Liver (tissue), 9 donors: Measurements from ENCODE around the gene C11orf24. TPM values are rescaled to one million over a fixed set of nuclear protein-coding genes. Genes with fewer than 3 reads are reported as not detected.

ENCODE experiments used
- DNase-seq: peaks from one replicate; pipeline ENCODE4 v3.0.0-alpha.2; 2017; ENCODE audit warnings: low spot score
- H3K27ac ChIP-seq, 2 donors: one replicate each; pipeline ENCODE4 v1.7.0; 2013; ENCODE audit warnings: inconsistent platforms in 2 of 2, low read length in 2 of 2, control low read depth in 1 of 2, low read depth in 1 of 2, mild to moderate bottlenecking in 1 of 2
- H3K27me3 ChIP-seq, 4 donors: one replicate each; pipeline versions ENCODE4 v1.6.1 to v1.7.0; 2013; ENCODE audit warnings: low read length in 3 of 4, inconsistent platforms in 1 of 4, mild to moderate bottlenecking in 1 of 4, moderate library complexity in 1 of 4; ENCODE audit not compliant: control insufficient read depth in 4 of 4, insufficient read depth in 4 of 4
- H3K36me3 ChIP-seq, 4 donors: one replicate each; pipeline versions ENCODE4 v1.6.1 to v1.7.0; 2013; ENCODE audit warnings: low read length in 3 of 4, mild to moderate bottlenecking in 3 of 4, low read depth in 1 of 4, moderate library complexity in 1 of 4; ENCODE audit not compliant: control insufficient read depth in 4 of 4, insufficient read depth in 3 of 4
- H3K4me1 ChIP-seq, 4 donors: one replicate each; pipeline versions ENCODE4 v1.6.1 to v1.7.0; 2013; ENCODE audit warnings: low read length in 3 of 4, mild to moderate bottlenecking in 3 of 4, moderate library complexity in 1 of 4; ENCODE audit not compliant: control insufficient read depth in 4 of 4, insufficient read depth in 4 of 4
- H3K4me3 ChIP-seq, 3 donors: one replicate each; pipeline versions ENCODE4 v1.6.1 to v1.7.0; 2013; ENCODE audit warnings: low read length in 3 of 3, control low read depth in 1 of 3, low read depth in 1 of 3, mild to moderate bottlenecking in 1 of 3
- H3K9ac ChIP-seq, 2 donors: one replicate each; pipeline ENCODE4 v1.7.0; 2013; ENCODE audit warnings: low read length in 2 of 2, mild to moderate bottlenecking in 2 of 2, moderate library complexity in 2 of 2, control low read depth in 1 of 2, low read depth in 1 of 2
- H3K9me3 ChIP-seq, 4 donors: one replicate each; pipeline versions ENCODE4 v1.6.1 to v1.7.0; 2013; ENCODE audit warnings: low read length in 3 of 4; ENCODE audit not compliant: control insufficient read depth in 4 of 4
- EGR1 ChIP-seq, 2 donors: IDR thresholded peaks; 2 replicates each; pipeline ENCODE4 v1.6.1; 2016 to 2018; ENCODE audit warnings: antibody characterized with exemption in 2 of 2, low read depth in 2 of 2
- FOXA1 ChIP-seq: IDR thresholded peaks from 2 replicates; pipeline ENCODE4 v1.6.1; 2016; ENCODE audit warnings: antibody characterized with exemption
- FOXA2 ChIP-seq: IDR thresholded peaks from 2 replicates; pipeline ENCODE4 v1.6.1; 2016; ENCODE audit warnings: antibody characterized with exemption
- GABPA ChIP-seq, 2 donors: IDR thresholded peaks in 1 of 2; conservative IDR thresholded peaks in 1 of 2; 2 replicates each; pipeline ENCODE4 v1.6.1; 2016; ENCODE audit warnings: antibody characterized with exemption in 2 of 2, mild to moderate bottlenecking in 1 of 2, moderate library complexity in 1 of 2
- HNF4A ChIP-seq, 2 donors: conservative IDR thresholded peaks; 2 replicates each; pipeline ENCODE4 v1.6.1; 2016; ENCODE audit warnings: antibody characterized with exemption in 2 of 2, mild to moderate bottlenecking in 2 of 2
- HNF4G ChIP-seq: IDR thresholded peaks from 2 replicates; pipeline ENCODE4 v1.6.1; 2016; ENCODE audit warnings: antibody characterized with exemption
- JUND ChIP-seq, 2 donors: IDR thresholded peaks; 2 replicates each; pipeline ENCODE4 v1.6.1; 2016; ENCODE audit warnings: antibody characterized with exemption in 2 of 2
- NR2F2 ChIP-seq: IDR thresholded peaks from 2 replicates; pipeline ENCODE4 v1.6.1; 2016; ENCODE audit warnings: antibody characterized with exemption
- RAD21 ChIP-seq, 2 donors: IDR thresholded peaks; 2 replicates each; pipeline ENCODE4 v1.6.1; 2016; ENCODE audit warnings: antibody characterized with exemption in 2 of 2, mild to moderate bottlenecking in 2 of 2
- RXRA ChIP-seq, 2 donors: IDR thresholded peaks; 2 replicates each; pipeline ENCODE4 v1.6.1; 2017 to 2018; ENCODE audit warnings: antibody characterized with exemption in 2 of 2, mild to moderate bottlenecking in 1 of 2
- SP1 ChIP-seq: IDR thresholded peaks from 2 replicates; pipeline ENCODE4 v1.6.1; 2018; ENCODE audit warnings: antibody characterized with exemption, mild to moderate bottlenecking
- TAF1 ChIP-seq: conservative IDR thresholded peaks from 2 replicates; pipeline ENCODE4 v1.6.1; 2016; ENCODE audit warnings: antibody characterized with exemption, mild to moderate bottlenecking
- YY1 ChIP-seq: IDR thresholded peaks from 2 replicates; pipeline ENCODE4 v1.6.1; 2016; ENCODE audit warnings: antibody characterized with exemption, mild to moderate bottlenecking
- WGBS: extraction: QIAGEN DNeasy Blood & Tissue Kit; methylation state at CpG from one replicate; pipeline ENCODE4 v1.1.7; 2013; 5-methylcytosine and 5-hydroxymethylcytosine counted together
- polyA plus RNA-seq, 2 donors: library from polyadenylated mRNA; stranded (reverse) in 1 of 2; unstranded in 1 of 2; fragments of 200-250 nt in 1 of 2; fragments of >200 nt in 1 of 2; fragmentation: Nextera tagmentation in 1 of 2; extraction: Ambion mirVana in 1 of 2; gene quantifications; one replicate each; pipeline versions ENCODE4 v1.2.1 to v1.2.3, GENCODE V29; 2013 to 2015
- total RNA-seq, 2 donors: library from RNA; depleted of rRNA; stranded (reverse); fragments of >200 nt; gene quantifications; one replicate each; pipeline ENCODE4 v1.2.3, GENCODE V29; 2014
- TF ChIP-seq, protein P1 (sequence below): IDR thresholded peaks from 2 replicates; pipeline ENCODE4 v1.6.1; 2016; ENCODE audit warnings: antibody characterized with exemption
- TF ChIP-seq, protein P2 (sequence below): fragments of 150-350 bp; IDR thresholded peaks from 2 replicates; pipeline ENCODE4 v1.5.1; 2017; ENCODE audit warnings: improper control_type of control experiment, low read depth, low read length; ENCODE audit not compliant: missing input control
- TF ChIP-seq, protein P3 (sequence below): IDR thresholded peaks from 2 replicates; pipeline ENCODE4 v1.6.1; 2016; ENCODE audit warnings: antibody characterized with exemption
- TF ChIP-seq, protein P4 (sequence below): IDR thresholded peaks from 2 replicates; pipeline ENCODE4 v1.6.1; 2016; ENCODE audit warnings: antibody characterized with exemption
- TF ChIP-seq, protein P5 (sequence below): IDR thresholded peaks from 2 replicates; pipeline ENCODE4 v1.6.1; 2016; ENCODE audit warnings: antibody characterized with exemption, mild to moderate bottlenecking
- donor health status: healthy.
- donor health status: healthy.
- donor health status: healthy.
- donor health status: healthy.
- donor health status: healthy.

C11orf24 gene
- total and polyA plus RNA-seq, 4 donors: 7.8 to 50.3 (median 32.0) TPM

DNA sequence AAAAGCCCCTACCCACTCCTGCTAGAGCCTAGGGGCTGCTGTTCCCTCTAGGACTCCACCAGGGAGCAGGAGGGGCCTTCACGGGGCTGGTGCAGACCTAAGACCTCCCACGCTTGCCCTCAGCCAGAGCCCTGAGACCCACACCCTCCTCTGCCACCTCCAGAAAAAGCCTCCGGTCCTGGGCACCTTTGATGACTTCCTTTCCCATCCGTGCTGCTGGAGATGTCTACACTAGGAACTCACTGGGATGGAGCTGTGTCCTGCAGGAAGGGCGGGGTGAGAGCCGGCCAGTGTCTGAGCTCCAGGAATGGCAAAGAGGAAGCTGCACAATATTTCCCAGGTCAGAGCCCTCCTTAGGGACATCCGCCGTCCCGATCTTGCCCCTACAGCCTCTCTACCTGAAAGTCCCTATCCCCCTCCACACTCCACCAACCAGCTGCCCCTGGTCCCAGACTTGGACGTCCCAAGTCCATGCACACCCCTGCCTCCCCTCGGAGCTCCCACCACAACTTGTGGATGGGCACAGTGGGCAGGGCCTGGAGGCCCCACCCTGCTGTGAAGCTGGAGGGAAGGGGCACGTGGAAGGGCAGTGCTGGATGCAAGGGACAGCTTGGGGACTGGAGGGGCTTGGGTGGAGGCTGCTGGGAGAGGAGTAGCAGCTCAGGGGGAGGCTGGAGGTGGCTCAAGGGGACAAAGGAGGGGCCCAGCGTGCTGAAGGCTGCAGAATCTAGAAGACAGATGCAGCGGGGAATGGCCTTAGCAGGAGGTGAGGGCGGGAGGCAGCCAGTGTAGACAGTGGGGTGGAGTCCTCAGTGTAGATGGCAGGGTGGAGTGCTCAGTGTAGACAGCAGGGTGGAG lies 27.1 kb upstream of the C11orf24 start:
- no peaks in the 10 kb centered on the region for H3K36me3 ChIP-seq
- H3K9ac ChIP-seq: peak overlapping the region; percentile 27 to 72
- peaks cover 14 to 40% (median 30%) of the 10 kb centered on the region in 4 donors for H3K4me1 ChIP-seq
- WGBS: 37% methylated on average over 15 of the region's 15 CpGs
- TF ChIP-seq, protein P1, sequence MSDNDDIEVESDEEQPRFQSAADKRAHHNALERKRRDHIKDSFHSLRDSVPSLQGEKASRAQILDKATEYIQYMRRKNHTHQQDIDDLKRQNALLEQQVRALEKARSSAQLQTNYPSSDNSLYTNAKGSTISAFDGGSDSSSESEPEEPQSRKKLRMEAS: no peak
- no peak for TF ChIP-seq FOXA1
- no peak for TF ChIP-seq FOXA2
- TF ChIP-seq, protein P2, sequence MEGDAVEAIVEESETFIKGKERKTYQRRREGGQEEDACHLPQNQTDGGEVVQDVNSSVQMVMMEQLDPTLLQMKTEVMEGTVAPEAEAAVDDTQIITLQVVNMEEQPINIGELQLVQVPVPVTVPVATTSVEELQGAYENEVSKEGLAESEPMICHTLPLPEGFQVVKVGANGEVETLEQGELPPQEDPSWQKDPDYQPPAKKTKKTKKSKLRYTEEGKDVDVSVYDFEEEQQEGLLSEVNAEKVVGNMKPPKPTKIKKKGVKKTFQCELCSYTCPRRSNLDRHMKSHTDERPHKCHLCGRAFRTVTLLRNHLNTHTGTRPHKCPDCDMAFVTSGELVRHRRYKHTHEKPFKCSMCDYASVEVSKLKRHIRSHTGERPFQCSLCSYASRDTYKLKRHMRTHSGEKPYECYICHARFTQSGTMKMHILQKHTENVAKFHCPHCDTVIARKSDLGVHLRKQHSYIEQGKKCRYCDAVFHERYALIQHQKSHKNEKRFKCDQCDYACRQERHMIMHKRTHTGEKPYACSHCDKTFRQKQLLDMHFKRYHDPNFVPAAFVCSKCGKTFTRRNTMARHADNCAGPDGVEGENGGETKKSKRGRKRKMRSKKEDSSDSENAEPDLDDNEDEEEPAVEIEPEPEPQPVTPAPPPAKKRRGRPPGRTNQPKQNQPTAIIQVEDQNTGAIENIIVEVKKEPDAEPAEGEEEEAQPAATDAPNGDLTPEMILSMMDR: no peak
- TF ChIP-seq RXRA (IDR thresholded peaks at IDR 0.05): no peak
- TF ChIP-seq YY1: no peak
- TF ChIP-seq RAD21 (IDR thresholded peaks at IDR 0.05): no peak
- no peaks in the 10 kb centered on the region for H3K9me3 ChIP-seq
- no peaks in the 10 kb centered on the region for H3K27me3 ChIP-seq
- peak overlapping the region in 2 of 3 donors; percentile 25 to 50 for H3K4me3 ChIP-seq
- H3K27ac ChIP-seq: peak overlapping the region; percentile 90 to 99
- DNase-seq: no peak

DNA sequence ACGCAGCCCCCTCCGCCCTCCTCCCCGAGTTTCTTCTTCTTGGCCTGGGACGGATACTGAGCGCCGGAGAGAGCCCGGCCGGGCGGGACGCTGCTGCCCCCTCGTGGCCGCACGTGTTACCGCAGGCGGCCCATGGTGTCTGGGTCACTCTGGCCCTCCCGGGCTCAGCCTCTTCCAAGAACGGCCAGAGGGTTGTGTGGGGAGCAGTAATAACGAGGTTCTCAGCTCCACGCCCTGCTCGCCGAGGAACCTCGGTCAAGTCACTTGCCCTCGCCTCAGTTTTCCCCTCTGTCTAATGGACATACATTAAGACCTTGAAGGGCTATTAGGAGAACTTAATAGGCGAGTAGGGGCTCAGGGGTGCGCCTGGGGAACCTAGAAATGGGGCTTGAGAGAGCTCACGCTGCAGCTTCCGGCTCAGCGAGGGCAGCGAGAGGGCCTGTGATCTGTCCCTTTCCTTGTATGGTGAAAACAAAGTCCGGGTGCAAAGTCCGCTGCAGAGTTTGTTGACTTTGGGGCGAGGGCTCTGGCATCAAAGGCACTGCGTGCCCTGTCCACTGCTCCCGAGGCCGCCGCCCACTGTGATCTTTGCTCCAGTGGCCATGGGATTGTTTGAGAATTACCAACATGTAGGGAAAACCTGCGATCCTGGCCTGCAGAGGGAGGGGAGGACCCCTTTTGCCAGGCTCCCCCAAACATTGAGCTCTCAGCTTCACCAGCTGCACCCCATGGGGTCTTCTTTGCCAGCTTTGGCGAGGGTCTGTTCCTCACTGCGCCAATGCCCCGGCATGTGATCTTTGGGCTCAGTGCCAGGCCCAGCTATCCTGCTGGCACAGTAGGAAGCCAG lies 26.3 kb upstream of the C11orf24 start:
- TF ChIP-seq TAF1 (no peak), JUND (IDR thresholded peaks at IDR 0.05) (peak; percentile 75 to 80), FOXA1 (peak; percentile 92), GABPA (IDR thresholded peaks at IDR 0.05 in 1 of 2, conservative IDR thresholded peaks at IDR 0.05 in 1 of 2) (peak; percentile 20 to 80), HNF4G (peak; percentile 100), FOXA2 (peak; percentile 90), HNF4A (conservative IDR thresholded peaks at IDR 0.05) (peak; percentile 100), SP1 (peak; percentile 100), EGR1 (IDR thresholded peaks at IDR 0.05; ENCODE audit: low read depth in 2 of 2) (peak; percentile 79 to 85), RAD21 (IDR thresholded peaks at IDR 0.05) (peak; percentile 92 to 93), NR2F2 (peak; percentile 92), YY1 (peak; percentile 89), RXRA (IDR thresholded peaks at IDR 0.05) (peak; percentile 99)
- TF ChIP-seq, protein P2: peak; percentile 98
- TF ChIP-seq, protein P1: peak; percentile 97
- TF ChIP-seq, protein P3, sequence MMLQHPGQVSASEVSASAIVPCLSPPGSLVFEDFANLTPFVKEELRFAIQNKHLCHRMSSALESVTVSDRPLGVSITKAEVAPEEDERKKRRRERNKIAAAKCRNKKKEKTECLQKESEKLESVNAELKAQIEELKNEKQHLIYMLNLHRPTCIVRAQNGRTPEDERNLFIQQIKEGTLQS: peak; percentile 84
- TF ChIP-seq, protein P4, sequence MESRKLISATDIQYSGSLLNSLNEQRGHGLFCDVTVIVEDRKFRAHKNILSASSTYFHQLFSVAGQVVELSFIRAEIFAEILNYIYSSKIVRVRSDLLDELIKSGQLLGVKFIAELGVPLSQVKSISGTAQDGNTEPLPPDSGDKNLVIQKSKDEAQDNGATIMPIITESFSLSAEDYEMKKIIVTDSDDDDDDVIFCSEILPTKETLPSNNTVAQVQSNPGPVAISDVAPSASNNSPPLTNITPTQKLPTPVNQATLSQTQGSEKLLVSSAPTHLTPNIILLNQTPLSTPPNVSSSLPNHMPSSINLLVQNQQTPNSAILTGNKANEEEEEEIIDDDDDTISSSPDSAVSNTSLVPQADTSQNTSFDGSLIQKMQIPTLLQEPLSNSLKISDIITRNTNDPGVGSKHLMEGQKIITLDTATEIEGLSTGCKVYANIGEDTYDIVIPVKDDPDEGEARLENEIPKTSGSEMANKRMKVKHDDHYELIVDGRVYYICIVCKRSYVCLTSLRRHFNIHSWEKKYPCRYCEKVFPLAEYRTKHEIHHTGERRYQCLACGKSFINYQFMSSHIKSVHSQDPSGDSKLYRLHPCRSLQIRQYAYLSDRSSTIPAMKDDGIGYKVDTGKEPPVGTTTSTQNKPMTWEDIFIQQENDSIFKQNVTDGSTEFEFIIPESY: peak; percentile 94
- TF ChIP-seq, protein P5, sequence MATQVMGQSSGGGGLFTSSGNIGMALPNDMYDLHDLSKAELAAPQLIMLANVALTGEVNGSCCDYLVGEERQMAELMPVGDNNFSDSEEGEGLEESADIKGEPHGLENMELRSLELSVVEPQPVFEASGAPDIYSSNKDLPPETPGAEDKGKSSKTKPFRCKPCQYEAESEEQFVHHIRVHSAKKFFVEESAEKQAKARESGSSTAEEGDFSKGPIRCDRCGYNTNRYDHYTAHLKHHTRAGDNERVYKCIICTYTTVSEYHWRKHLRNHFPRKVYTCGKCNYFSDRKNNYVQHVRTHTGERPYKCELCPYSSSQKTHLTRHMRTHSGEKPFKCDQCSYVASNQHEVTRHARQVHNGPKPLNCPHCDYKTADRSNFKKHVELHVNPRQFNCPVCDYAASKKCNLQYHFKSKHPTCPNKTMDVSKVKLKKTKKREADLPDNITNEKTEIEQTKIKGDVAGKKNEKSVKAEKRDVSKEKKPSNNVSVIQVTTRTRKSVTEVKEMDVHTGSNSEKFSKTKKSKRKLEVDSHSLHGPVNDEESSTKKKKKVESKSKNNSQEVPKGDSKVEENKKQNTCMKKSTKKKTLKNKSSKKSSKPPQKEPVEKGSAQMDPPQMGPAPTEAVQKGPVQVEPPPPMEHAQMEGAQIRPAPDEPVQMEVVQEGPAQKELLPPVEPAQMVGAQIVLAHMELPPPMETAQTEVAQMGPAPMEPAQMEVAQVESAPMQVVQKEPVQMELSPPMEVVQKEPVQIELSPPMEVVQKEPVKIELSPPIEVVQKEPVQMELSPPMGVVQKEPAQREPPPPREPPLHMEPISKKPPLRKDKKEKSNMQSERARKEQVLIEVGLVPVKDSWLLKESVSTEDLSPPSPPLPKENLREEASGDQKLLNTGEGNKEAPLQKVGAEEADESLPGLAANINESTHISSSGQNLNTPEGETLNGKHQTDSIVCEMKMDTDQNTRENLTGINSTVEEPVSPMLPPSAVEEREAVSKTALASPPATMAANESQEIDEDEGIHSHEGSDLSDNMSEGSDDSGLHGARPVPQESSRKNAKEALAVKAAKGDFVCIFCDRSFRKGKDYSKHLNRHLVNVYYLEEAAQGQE: peak; percentile 90
- Histone ChIP-seq H3K27me3 (no peaks in the 10 kb centered on the region), H3K27ac (peak overlapping the region; percentile 90 to 99), H3K4me3 (peak overlapping the region in 2 of 3 donors; percentile 31 to 50), H3K9ac (peak overlapping the region; percentile 27 to 82), H3K4me1 (peaks cover 14 to 40% (median 30%) of the 10 kb centered on the region in 4 donors), H3K36me3 (no peaks in the 10 kb centered on the region), H3K9me3 (no peaks in the 10 kb centered on the region)
- peak; percentile 86 for DNase-seq
- WGBS: 12% methylated on average over 40 of the region's 40 CpGs
